ENCODE data around the gene ALPK1. TPM values are rescaled to one million over a fixed set of nuclear protein-coding genes. Genes with fewer than 3 reads are reported as not detected.

The ALPK1 gene
- polyA plus RNA-seq, 2 of the 4 experiments (the other 2 are of a cell fraction) = 3.5 to 15.9 TPM

- TF ChIP-seq EHMT2 (IDR thresholded peaks at IDR 0.05; ENCODE audit: low read depth) = no peak
- TF ChIP-seq, protein P1, sequence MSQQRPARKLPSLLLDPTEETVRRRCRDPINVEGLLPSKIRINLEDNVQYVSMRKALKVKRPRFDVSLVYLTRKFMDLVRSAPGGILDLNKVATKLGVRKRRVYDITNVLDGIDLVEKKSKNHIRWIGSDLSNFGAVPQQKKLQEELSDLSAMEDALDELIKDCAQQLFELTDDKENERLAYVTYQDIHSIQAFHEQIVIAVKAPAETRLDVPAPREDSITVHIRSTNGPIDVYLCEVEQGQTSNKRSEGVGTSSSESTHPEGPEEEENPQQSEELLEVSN (IDR thresholded peaks at IDR 0.05; ENCODE audit: borderline replicate concordance, low read depth) = no peak
- TF ChIP-seq, protein P2, sequence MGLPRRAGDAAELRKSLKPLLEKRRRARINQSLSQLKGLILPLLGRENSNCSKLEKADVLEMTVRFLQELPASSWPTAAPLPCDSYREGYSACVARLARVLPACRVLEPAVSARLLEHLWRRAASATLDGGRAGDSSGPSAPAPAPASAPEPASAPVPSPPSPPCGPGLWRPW (IDR thresholded peaks at IDR 0.05) = no peak
- TF ChIP-seq RNF2 (IDR thresholded peaks at IDR 0.05; ENCODE audit: borderline replicate concordance, low read depth) = no peak
- no peak for TF ChIP-seq RFX5 (IDR thresholded peaks at IDR 0.05)
- TF ChIP-seq KDM5A (IDR thresholded peaks at IDR 0.05) = no peak
Observed at GRCh38 chr4:112402098-112402497, 104.9 kb downstream of the ALPK1 start (continued).

- FAIRE-seq = no peak
- no peak for DNase-seq (ENCODE audit: low read depth in 1 of 2, low spot score in 1 of 2)
- Histone ChIP-seq H3K9me3 (no peaks in the 10 kb centered on the region), H3K27ac (no peak overlapping the region), H3K4me1 (no peaks in the 10 kb centered on the region), H3K4me3 (no peak overlapping the region), H3K4me2 (no peak overlapping the region)
- POLR2A ChIA-PET = no interaction called here
- TF ChIP-seq POLR2AphosphoS2 (conservative IDR thresholded peaks at IDR 0.05; ENCODE audit: low read length) (no peak), NFE2L2 (conservative IDR thresholded peaks at IDR 0.05; ENCODE audit: low read length) (no peak), SREBF2 (IDR thresholded peaks at IDR 0.05) (no peak), CHD2 (IDR thresholded peaks at IDR 0.05; ENCODE audit: low read length, partially characterized antibody) (no peak), BHLHE40 (IDR thresholded peaks at IDR 0.05; ENCODE audit: low read depth, low read length) (no peak), ZSCAN20 (CRISPR knock-in tag; IDR thresholded peaks at IDR 0.05) (no peak), RARB (CRISPR knock-in tag; IDR thresholded peaks at IDR 0.05) (no peak), RNF2 (IDR thresholded peaks at IDR 0.05; ENCODE audit: borderline replicate concordance, low read depth) (no peak), RFX5 (IDR thresholded peaks at IDR 0.05) (no peak), HMGXB4 (CRISPR knock-in tag; IDR thresholded peaks at IDR 0.05; ENCODE audit: borderline replicate concordance) (no peak), ELK1 (IDR thresholded peaks at IDR 0.05; ENCODE audit: low read depth, low read length) (no peak), JUNB (IDR thresholded peaks at IDR 0.05) (no peak), CEBPB (IDR thresholded peaks at IDR 0.05) (no peak), POLR2A (IDR thresholded peaks at IDR 0.05; ENCODE audit: low read length) (no peak), HEYL (CRISPR knock-in tag; IDR thresholded peaks at IDR 0.05) (no peak), EHF (CRISPR knock-in tag; IDR thresholded peaks at IDR 0.05) (no peak)
- TF ChIP-seq, protein P1 (IDR thresholded peaks at IDR 0.05; ENCODE audit: borderline replicate concordance, low read depth) = no peak
- 90% methylated on average over 9 of the region's 11 CpGs for WGBS (ENCODE audit: missing lambda C conversion rate)
- CTCF ChIA-PET = no interaction called here
- ATAC-seq = no peak
Observed at GRCh38 chr4:112403101-112403945, 106.2 kb downstream of the ALPK1 start.

DNA sequence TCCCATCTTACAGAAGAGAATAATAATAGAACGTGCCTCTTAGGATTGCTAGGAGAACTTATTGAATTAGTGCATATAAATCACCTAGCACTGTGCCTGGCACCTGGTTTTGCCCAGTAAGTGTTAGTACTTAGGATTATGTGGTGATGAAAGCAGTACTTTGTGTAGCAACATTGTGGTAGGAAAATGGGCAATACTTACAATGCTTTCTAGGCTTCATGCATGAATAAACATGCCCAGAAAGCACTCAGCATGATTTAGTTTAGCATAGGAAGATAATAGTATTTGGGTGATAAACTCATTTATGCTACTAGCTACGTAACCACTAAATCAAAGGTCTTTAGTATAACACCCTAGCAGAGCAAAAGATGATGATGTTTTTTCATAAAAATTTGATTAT, 113.2 kb downstream of the ALPK1 start:
- CTCF ChIA-PET = no interaction called here
- no peaks in the 10 kb centered on the region for H3K4me1 ChIP-seq
- H3K4me2 ChIP-seq = no peak overlapping the region
- 64% methylated on average over 2 of the region's 2 CpGs for WGBS (ENCODE audit: missing lambda C conversion rate)
- FAIRE-seq (no peak), ATAC-seq (no peak), DNase-seq (ENCODE audit: low read depth in 1 of 2, low spot score in 1 of 2) (no peak)
- no peak overlapping the region for H3K4me3 ChIP-seq
- no peak overlapping the region for H3K27ac ChIP-seq
- POLR2A ChIA-PET = no interaction called here
- H3K9me3 ChIP-seq = no peaks in the 10 kb centered on the region
- TF ChIP-seq RAD21 (conservative IDR thresholded peaks at IDR 0.05 in 1 of 2, IDR thresholded peaks at IDR 0.05 in 1 of 2) (no peak), EP300 (IDR thresholded peaks at IDR 0.05) (no peak), ELK1 (IDR thresholded peaks at IDR 0.05; ENCODE audit: low read depth, low read length) (no peak), TP53 (CRISPR knock-in tag; IDR thresholded peaks at IDR 0.05) (no peak), FOSB (CRISPR knock-in tag; IDR thresholded peaks at IDR 0.05) (no peak), EHMT2 (IDR thresholded peaks at IDR 0.05; ENCODE audit: low read depth) (no peak), PHF8 (IDR thresholded peaks at IDR 0.05; ENCODE audit: borderline replicate concordance, low read depth) (no peak), RCOR1 (IDR thresholded peaks at IDR 0.05; ENCODE audit: low read depth, low read length) (no peak), GATA3 (IDR thresholded peaks at IDR 0.05; ENCODE audit: borderline replicate concordance) (no peak)
- TF ChIP-seq, protein P3, sequence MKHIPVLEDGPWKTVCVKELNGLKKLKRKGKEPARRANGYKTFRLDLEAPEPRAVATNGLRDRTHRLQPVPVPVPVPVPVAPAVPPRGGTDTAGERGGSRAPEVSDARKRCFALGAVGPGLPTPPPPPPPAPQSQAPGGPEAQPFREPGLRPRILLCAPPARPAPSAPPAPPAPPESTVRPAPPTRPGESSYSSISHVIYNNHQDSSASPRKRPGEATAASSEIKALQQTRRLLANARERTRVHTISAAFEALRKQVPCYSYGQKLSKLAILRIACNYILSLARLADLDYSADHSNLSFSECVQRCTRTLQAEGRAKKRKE (CRISPR knock-in tag; IDR thresholded peaks at IDR 0.05; ENCODE audit: low read depth) = no peak

Measured in A549 (cell line).